ENCODE measurements around the gene CA9. TPM values are rescaled to one million over a fixed set of nuclear protein-coding genes. Genes with fewer than 3 reads are reported as not detected.
A peak's percentile ranks its signal among the peaks of the same experiment; 100 is the strongest.

The CA9 gene
- total and polyA plus RNA-seq, 2 experiments from 2014 or later, result 1.1 TPM; not detected in 1

- no peak for TF ChIP-seq ZNF114 (CRISPR knock-in tag; IDR thresholded peaks at IDR 0.05)
- H3K79me2 ChIP-seq (replicated peaks; ENCODE audit: insufficient read depth), result peaks cover 20% of the 10 kb centered on the region
- H3K27me3 ChIP-seq (ENCODE audit: insufficient read depth), result no peaks in the 10 kb centered on the region
- H2AFZ ChIP-seq, result no peak overlapping the region
- peaks cover under 1% of the 10 kb centered on the region; the same call in 1 of the 2 replicates for H4K20me1 ChIP-seq (replicated peaks; ENCODE audit: insufficient read depth)
- H3K9me2 ChIP-seq (ENCODE audit: insufficient read depth), result no peaks in the 10 kb centered on the region
- Mint-ChIP-seq H3K9me3 (no peaks in the 10 kb centered on the region; the same call in 2 of the 3 replicates), H3K4me3 (no peak overlapping the region), H3K4me1 (no peaks in the 10 kb centered on the region; the same call in 1 of the 3 replicates), H3K36me3 (ENCODE audit: low read depth) (peaks cover 63% of the 10 kb centered on the region), H3K27ac (no peak overlapping the region), H3K27me3 (ENCODE audit: insufficient read depth, low read depth, poor library complexity) (no peaks in the 10 kb centered on the region)
- ATAC-seq (no peak), DNase-seq (ENCODE audit: low spot score) (no peak)
- H3K36me3 ChIP-seq (ENCODE audit: insufficient read depth), result peaks cover 31% of the 10 kb centered on the region
- peaks cover 21% of the 10 kb centered on the region for H3K4me1 ChIP-seq (ENCODE audit: insufficient read depth)
- no peaks in the 10 kb centered on the region for H3F3A ChIP-seq (replicated peaks; ENCODE audit: low read depth)
- H3K4me2 ChIP-seq, result no peak overlapping the region
- no peak overlapping the region for H3K4me3 ChIP-seq
- H3K27ac ChIP-seq (ENCODE audit: low read depth), result no peak overlapping the region
Measured at GRCh38 chr9:35723908-35724307, 50.2 kb downstream of the CA9 start.

GRCh38 chr9:35725362-35725761 lies 51.6 kb downstream of the CA9 start:
- Histone ChIP-seq H2AFZ (no peak overlapping the region), H3K9me2 (ENCODE audit: insufficient read depth) (no peaks in the 10 kb centered on the region), H3K36me3 (ENCODE audit: insufficient read depth) (peaks cover 24% of the 10 kb centered on the region), H3K27ac (ENCODE audit: low read depth) (no peak overlapping the region), H3K4me1 (ENCODE audit: insufficient read depth) (peaks cover 32% of the 10 kb centered on the region), H4K20me1 (replicated peaks; ENCODE audit: insufficient read depth) (peaks cover 4% of the 10 kb centered on the region; the same call in 1 of the 2 replicates), H3K79me2 (replicated peaks; ENCODE audit: insufficient read depth) (peaks cover 31% of the 10 kb centered on the region), H3F3A (replicated peaks; ENCODE audit: low read depth) (no peaks in the 10 kb centered on the region), H3K27me3 (ENCODE audit: insufficient read depth) (no peaks in the 10 kb centered on the region), H3K4me2 (no peak overlapping the region), H3K4me3 (no peak overlapping the region)
- no peaks in the 10 kb centered on the region; the same call in 1 of the 3 replicates for H3K4me1 Mint-ChIP-seq
- no peak overlapping the region for H3K4me3 Mint-ChIP-seq
- H3K27me3 Mint-ChIP-seq (ENCODE audit: insufficient read depth, low read depth, poor library complexity), result peaks cover 2% of the 10 kb centered on the region
- H3K27ac Mint-ChIP-seq, result no peak overlapping the region
- peaks cover 49% of the 10 kb centered on the region for H3K36me3 Mint-ChIP-seq (ENCODE audit: low read depth)
- DNase-seq (ENCODE audit: low spot score) (peak; percentile 55), ATAC-seq (no peak)
- H3K9me3 Mint-ChIP-seq, result no peaks in the 10 kb centered on the region; the same call in 2 of the 3 replicates
- TF ChIP-seq NANOG (IDR thresholded peaks at IDR 0.05; ENCODE audit: borderline replicate concordance) (no peak), STAT1 (IDR thresholded peaks at IDR 0.05; ENCODE audit: unreplicated experiment) (no peak), ZNF462 (CRISPR knock-in tag; IDR thresholded peaks at IDR 0.05) (no peak), EZH2 (IDR thresholded peaks at IDR 0.05; ENCODE audit: low read depth, unreplicated experiment) (no peak), CTCF (conservative IDR thresholded peaks at IDR 0.05; ENCODE audit: low read depth in 2 of 2) (peak in 1 of 2 experiments; percentile 4; a peak in 1 of 4 replicates)
